ENCODE measurements around the gene LRRC8D. TPM values are rescaled to one million over a fixed set of nuclear protein-coding genes. Genes with fewer than 3 reads are reported as not detected.
A peak's percentile ranks its signal among the peaks of the same experiment; 100 is the strongest.

The LRRC8D gene
- total and polyA plus RNA-seq, 2 experiments from 2014 or later: 23.6 to 48.8 TPM

DNA sequence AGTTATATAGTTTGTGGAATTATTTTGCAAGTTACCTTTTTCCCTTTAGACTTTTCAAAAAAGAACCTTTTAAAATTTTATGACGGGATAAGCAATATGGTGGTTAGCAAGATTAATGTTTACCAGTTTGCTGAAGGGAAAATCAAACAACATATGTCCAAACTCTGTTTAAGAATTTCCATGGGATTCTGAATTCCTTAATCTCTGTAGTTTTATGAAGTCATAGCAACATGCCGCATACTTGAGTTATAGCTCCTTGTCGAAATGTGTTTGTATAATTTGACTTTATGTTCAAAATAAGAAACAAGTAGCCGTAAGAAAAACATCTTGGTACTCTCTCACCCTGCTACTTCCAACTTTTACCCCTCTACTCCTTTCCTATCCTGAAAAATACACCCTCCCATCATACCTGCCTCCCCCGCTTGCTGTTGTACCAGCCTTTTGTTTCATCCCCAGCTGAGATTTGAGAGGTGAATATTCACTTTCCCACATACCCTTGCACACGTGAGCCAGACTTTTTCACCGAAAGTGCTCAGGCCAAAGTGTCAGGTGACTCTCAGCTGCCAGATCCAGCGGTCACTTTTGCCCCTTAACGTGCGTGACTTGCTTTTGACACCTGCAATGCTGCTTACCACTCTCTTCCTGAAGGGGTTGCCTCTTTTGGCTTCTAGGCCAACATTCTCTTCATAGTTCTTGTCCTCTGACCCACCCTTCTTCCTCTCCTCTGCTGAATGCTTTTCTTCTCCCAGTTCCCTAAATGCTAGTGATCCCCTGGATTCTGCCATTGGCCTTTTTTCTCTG, 90.6 kb downstream of the LRRC8D start:
- H3K79me2 ChIP-seq (replicated peaks; ENCODE audit: insufficient read depth): peaks cover 63% of the 10 kb centered on the region
- Mint-ChIP-seq H3K27ac (peak overlapping the region; percentile 96), H3K36me3 (ENCODE audit: low read depth) (peaks cover 16% of the 10 kb centered on the region; the same call in 2 of the 3 replicates), H3K9me3 (no peaks in the 10 kb centered on the region), H3K4me1 (peaks cover 70% of the 10 kb centered on the region), H3K27me3 (ENCODE audit: insufficient read depth, low read depth, poor library complexity) (peaks cover 8% of the 10 kb centered on the region), H3K4me3 (peak overlapping the region; percentile 60)
- no peaks in the 10 kb centered on the region for H3F3A ChIP-seq (replicated peaks; ENCODE audit: low read depth)
- H3K4me2 ChIP-seq: peak overlapping the region; percentile 22
- peak; percentile 23 for ATAC-seq
- H3K27ac ChIP-seq (ENCODE audit: low read depth): peak overlapping the region; percentile 85
- no peaks in the 10 kb centered on the region for H3K36me3 ChIP-seq (ENCODE audit: insufficient read depth)
- H3K4me1 ChIP-seq (ENCODE audit: insufficient read depth): peaks cover 59% of the 10 kb centered on the region
- DNase-seq (ENCODE audit: low spot score): peak; percentile 62
- H3K27me3 ChIP-seq (ENCODE audit: insufficient read depth): no peaks in the 10 kb centered on the region
- H3K9me2 ChIP-seq (ENCODE audit: insufficient read depth): no peaks in the 10 kb centered on the region
- H3K4me3 ChIP-seq: 0 out of 2 replicates have a peak overlapping the region, but pooled peaks have one; percentile 4
- no peaks in the 10 kb centered on the region for H4K20me1 ChIP-seq (replicated peaks; ENCODE audit: insufficient read depth)
- TF ChIP-seq, protein P1, sequence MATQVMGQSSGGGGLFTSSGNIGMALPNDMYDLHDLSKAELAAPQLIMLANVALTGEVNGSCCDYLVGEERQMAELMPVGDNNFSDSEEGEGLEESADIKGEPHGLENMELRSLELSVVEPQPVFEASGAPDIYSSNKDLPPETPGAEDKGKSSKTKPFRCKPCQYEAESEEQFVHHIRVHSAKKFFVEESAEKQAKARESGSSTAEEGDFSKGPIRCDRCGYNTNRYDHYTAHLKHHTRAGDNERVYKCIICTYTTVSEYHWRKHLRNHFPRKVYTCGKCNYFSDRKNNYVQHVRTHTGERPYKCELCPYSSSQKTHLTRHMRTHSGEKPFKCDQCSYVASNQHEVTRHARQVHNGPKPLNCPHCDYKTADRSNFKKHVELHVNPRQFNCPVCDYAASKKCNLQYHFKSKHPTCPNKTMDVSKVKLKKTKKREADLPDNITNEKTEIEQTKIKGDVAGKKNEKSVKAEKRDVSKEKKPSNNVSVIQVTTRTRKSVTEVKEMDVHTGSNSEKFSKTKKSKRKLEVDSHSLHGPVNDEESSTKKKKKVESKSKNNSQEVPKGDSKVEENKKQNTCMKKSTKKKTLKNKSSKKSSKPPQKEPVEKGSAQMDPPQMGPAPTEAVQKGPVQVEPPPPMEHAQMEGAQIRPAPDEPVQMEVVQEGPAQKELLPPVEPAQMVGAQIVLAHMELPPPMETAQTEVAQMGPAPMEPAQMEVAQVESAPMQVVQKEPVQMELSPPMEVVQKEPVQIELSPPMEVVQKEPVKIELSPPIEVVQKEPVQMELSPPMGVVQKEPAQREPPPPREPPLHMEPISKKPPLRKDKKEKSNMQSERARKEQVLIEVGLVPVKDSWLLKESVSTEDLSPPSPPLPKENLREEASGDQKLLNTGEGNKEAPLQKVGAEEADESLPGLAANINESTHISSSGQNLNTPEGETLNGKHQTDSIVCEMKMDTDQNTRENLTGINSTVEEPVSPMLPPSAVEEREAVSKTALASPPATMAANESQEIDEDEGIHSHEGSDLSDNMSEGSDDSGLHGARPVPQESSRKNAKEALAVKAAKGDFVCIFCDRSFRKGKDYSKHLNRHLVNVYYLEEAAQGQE (IDR thresholded peaks at IDR 0.05; ENCODE audit: unreplicated experiment): no peak
- 0 out of 2 replicates have a peak, but pooled peaks have one; percentile 12 for TF ChIP-seq CREB1 (CRISPR knock-in tag; IDR thresholded peaks at IDR 0.05; ENCODE audit: low read depth)
- no peak overlapping the region for H2AFZ ChIP-seq

GRCh38 chr1:89912073-89912472, 91.2 kb downstream of the LRRC8D start:
- H3K36me3 ChIP-seq (ENCODE audit: insufficient read depth): no peaks in the 10 kb centered on the region
- peak overlapping the region; percentile 96 for H3K27ac Mint-ChIP-seq
- DNase-seq (ENCODE audit: low spot score) (peak; percentile 54), ATAC-seq (peak; percentile 21)
- peaks cover 68% of the 10 kb centered on the region for H3K4me1 Mint-ChIP-seq
- H3K4me1 ChIP-seq (ENCODE audit: insufficient read depth): peaks cover 58% of the 10 kb centered on the region
- H3K9me2 ChIP-seq (ENCODE audit: insufficient read depth): no peaks in the 10 kb centered on the region
- H3K4me2 ChIP-seq: peak overlapping the region; percentile 22
- no peaks in the 10 kb centered on the region for H4K20me1 ChIP-seq (replicated peaks; ENCODE audit: insufficient read depth)
- no peaks in the 10 kb centered on the region for H3F3A ChIP-seq (replicated peaks; ENCODE audit: low read depth)
- H3K27me3 ChIP-seq (ENCODE audit: insufficient read depth): no peaks in the 10 kb centered on the region
- H3K27ac ChIP-seq (ENCODE audit: low read depth): peak overlapping the region; percentile 85
- no peaks in the 10 kb centered on the region for H3K9me3 Mint-ChIP-seq
- H3K4me3 ChIP-seq: no peak overlapping the region
- H3K27me3 Mint-ChIP-seq (ENCODE audit: insufficient read depth, low read depth, poor library complexity): peaks cover 6% of the 10 kb centered on the region
- no peak overlapping the region for H2AFZ ChIP-seq
- H3K4me3 Mint-ChIP-seq: peak overlapping the region; percentile 60
- H3K36me3 Mint-ChIP-seq (ENCODE audit: low read depth): peaks cover 16% of the 10 kb centered on the region; the same call in 2 of the 3 replicates
- H3K79me2 ChIP-seq (replicated peaks; ENCODE audit: insufficient read depth): peaks cover 68% of the 10 kb centered on the region
- TF ChIP-seq, protein P1 (IDR thresholded peaks at IDR 0.05; ENCODE audit: unreplicated experiment): no peak
- TF ChIP-seq, protein P2, sequence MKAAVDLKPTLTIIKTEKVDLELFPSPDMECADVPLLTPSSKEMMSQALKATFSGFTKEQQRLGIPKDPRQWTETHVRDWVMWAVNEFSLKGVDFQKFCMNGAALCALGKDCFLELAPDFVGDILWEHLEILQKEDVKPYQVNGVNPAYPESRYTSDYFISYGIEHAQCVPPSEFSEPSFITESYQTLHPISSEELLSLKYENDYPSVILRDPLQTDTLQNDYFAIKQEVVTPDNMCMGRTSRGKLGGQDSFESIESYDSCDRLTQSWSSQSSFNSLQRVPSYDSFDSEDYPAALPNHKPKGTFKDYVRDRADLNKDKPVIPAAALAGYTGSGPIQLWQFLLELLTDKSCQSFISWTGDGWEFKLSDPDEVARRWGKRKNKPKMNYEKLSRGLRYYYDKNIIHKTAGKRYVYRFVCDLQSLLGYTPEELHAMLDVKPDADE (IDR thresholded peaks at IDR 0.05): no peak
- TF ChIP-seq ZNF462 (CRISPR knock-in tag; IDR thresholded peaks at IDR 0.05): no peak
